ENCODE data around the gene TRAPPC3L. TPM values are rescaled to one million over a fixed set of nuclear protein-coding genes. Genes with fewer than 3 reads are reported as not detected.

The TRAPPC3L gene
- total and polyA plus RNA-seq, 2 of the 8 experiments (the other 6 are each of a cell fraction or from before 2014, with no cell fraction given), result not detected

DNA sequence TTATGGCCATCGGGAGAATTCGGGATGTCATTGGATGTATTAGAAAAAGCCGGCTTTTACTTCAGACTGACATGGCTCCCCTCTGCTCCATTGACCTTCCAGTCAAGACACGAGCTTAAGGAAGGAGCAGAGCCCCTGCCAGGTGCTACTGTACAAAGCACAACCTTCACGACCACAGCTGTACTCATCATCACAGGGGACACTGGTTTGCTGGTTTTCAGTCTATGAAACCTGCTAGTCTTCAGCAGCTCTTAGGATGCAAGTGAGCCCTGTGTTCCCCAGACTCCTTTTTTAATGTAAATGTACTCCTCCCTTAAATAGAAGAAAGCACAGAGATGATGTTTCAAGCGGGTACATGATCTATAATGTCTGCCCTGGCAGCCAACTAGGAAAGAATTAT is 1.9 kb upstream of the TRAPPC3L start (continued):
- TF ChIP-seq PHF8 (conservative IDR thresholded peaks at IDR 0.05; ENCODE audit: low read depth, low read length) (no peak), EP300 (IDR thresholded peaks at IDR 0.05; ENCODE audit: borderline replicate concordance in 1 of 2, low read depth in 2 of 2, low read length in 2 of 2) (no peak), SIN3A (conservative IDR thresholded peaks at IDR 0.05 in 1 of 2, IDR thresholded peaks at IDR 0.05 in 1 of 2; ENCODE audit: low read depth in 1 of 2, low read length in 2 of 2) (no peak), RXRA (IDR thresholded peaks at IDR 0.05; ENCODE audit: insufficient read depth, low read depth, low read length) (no peak), ZNF274 (IDR thresholded peaks at IDR 0.05; ENCODE audit: borderline replicate concordance, extremely low read depth, low read length) (no peak), BRCA1 (IDR thresholded peaks at IDR 0.05; ENCODE audit: low read depth, low read length) (no peak)
- TF ChIP-seq, protein P1, sequence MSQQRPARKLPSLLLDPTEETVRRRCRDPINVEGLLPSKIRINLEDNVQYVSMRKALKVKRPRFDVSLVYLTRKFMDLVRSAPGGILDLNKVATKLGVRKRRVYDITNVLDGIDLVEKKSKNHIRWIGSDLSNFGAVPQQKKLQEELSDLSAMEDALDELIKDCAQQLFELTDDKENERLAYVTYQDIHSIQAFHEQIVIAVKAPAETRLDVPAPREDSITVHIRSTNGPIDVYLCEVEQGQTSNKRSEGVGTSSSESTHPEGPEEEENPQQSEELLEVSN (IDR thresholded peaks at IDR 0.05), result no peak

Measured in H1 (cell line).